RWPE2 (cell line): Measurements from ENCODE around the gene MGAT5B.
"Not testable (repeated sequence)": the region's sequence is repeated elsewhere in the genome, so short reads cannot be mapped to it uniquely, and the experiment has no call there.

Experiments
- ATAC-seq: fragments of 200-7000 bp; cut with Tn5 transposase; 3 replicates; pipeline ENCODE4 v1.9.1; 2021; ENCODE audit warnings: low read depth
- DNase-seq: peaks from one replicate; pipeline ENCODE4 v3.0.0-alpha.2; 2020; ENCODE audit warnings: low spot score
- H3K27ac ChIP-seq: fragments of 450-650 bp; 2 replicates; pipeline ENCODE4 v1.5.1; 2017; ENCODE audit warnings: mild to moderate bottlenecking; ENCODE audit not compliant: poor library complexity, severe bottlenecking
- H3K27me3 ChIP-seq: fragments of 250-450 bp; sonication (Bioruptor Pico); 2 replicates; pipeline ENCODE4 v1.5.1; 2021; ENCODE audit warnings: mild to moderate bottlenecking, moderate library complexity; ENCODE audit not compliant: insufficient read depth, poor library complexity, severe bottlenecking
- H3K36me3 ChIP-seq: fragments of 250-450 bp; sonication (Bioruptor Pico); 2 replicates; pipeline ENCODE4 v1.5.1; 2020; ENCODE audit warnings: low read depth, mild to moderate bottlenecking, moderate library complexity
- H3K4me1 ChIP-seq: fragments of 250-450 bp; sonication (Bioruptor Pico); 2 replicates; pipeline ENCODE4 v1.5.1; 2021; ENCODE audit warnings: mild to moderate bottlenecking, moderate library complexity; ENCODE audit not compliant: insufficient read depth, poor library complexity, severe bottlenecking
- H3K4me3 ChIP-seq: fragments of 250-450 bp; sonication (Bioruptor Pico); 2 replicates; pipeline ENCODE4 v1.5.1; 2021; ENCODE audit warnings: mild to moderate bottlenecking, moderate library complexity; ENCODE audit not compliant: severe bottlenecking
- H3K9me3 ChIP-seq: fragments of 250-450 bp; sonication (Bioruptor Pico); 2 replicates; pipeline ENCODE4 v1.5.1; 2021; ENCODE audit warnings: mild to moderate bottlenecking, moderate library complexity; ENCODE audit not compliant: severe bottlenecking
- CTCF ChIP-seq: fragments of 450-650 bp; IDR thresholded peaks from one replicate; pipeline ENCODE4 v1.5.1; 2017; ENCODE audit warnings: mild to moderate bottlenecking, moderate library complexity; ENCODE audit not compliant: poor library complexity, severe bottlenecking

The MGAT5B gene

DNA sequence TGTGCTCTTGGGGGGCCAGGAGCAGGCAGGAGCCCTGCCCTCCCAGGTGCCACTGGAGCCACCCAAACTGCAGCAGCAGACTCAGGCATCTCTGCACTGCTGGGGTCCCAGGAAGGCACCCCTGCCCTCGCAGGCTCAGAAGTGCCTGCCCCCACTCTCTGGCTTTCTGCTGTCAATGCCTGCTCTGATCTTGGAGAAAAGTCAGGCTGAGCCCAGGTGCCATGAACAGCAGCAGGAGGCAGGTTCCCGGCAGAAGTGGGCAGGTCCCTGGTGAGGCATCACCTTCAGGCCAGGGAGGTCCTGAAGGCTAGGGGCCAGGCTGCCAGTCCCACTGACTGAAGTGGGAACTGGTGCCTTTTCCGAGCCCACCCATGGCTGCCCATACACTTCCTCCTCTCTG is 106.5 kb downstream of the MGAT5B start:
- H3K27me3 ChIP-seq, result peaks cover 19% of the 10 kb centered on the region
- no peak overlapping the region for H3K27ac ChIP-seq
- H3K4me1 ChIP-seq, result no peaks in the 10 kb centered on the region
- no peak for TF ChIP-seq CTCF
- H3K36me3 ChIP-seq, result no peaks in the 10 kb centered on the region
- ATAC-seq (no peak), DNase-seq (no peak)
- H3K9me3 ChIP-seq, result no peaks in the 10 kb centered on the region
- H3K4me3 ChIP-seq, result no peak overlapping the region

DNA sequence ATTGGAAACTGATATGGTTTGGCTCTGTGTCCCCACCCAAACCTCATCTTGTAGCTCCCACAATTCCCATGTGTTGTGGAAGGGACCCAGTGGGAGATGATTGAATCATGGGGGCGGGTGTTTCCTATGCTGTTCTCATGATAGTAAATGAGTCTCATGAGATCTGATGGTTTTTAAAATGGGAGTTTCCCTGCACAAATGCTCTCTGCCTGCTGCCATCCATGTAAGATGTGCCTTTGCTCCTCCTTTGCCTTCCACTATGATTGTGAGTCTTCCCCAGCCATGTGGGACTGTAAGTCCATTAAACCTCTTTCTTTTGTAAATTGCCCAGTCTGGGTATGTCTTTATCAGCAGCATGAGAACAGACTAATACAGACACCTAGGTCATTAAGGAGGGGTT is 109.8 kb downstream of the MGAT5B start:
- not testable (repeated sequence) for H3K4me3 ChIP-seq, H3K27ac ChIP-seq, H3K4me1 ChIP-seq, DNase-seq, ATAC-seq, H3K9me3 ChIP-seq, H3K36me3 ChIP-seq
- peaks cover 17% of the 10 kb centered on the region for H3K27me3 ChIP-seq

GRCh38 chr17:76981545-76982295 is 113.5 kb downstream of the MGAT5B start:
- TF ChIP-seq CTCF, result no peak
- DNase-seq, result no peak
- ATAC-seq, result no peak
- Histone ChIP-seq H3K4me1 (no peaks in the 10 kb centered on the region), H3K27me3 (peaks cover 14% of the 10 kb centered on the region), H3K4me3 (no peak overlapping the region), H3K27ac (no peak overlapping the region), H3K9me3 (no peaks in the 10 kb centered on the region), H3K36me3 (no peaks in the 10 kb centered on the region)

- no peak for DNase-seq
Measured at GRCh38 chr17:76982408-76983074, 114.3 kb downstream of the MGAT5B start.

More at GRCh38 chr17:76982408-76983074, 114.3 kb downstream of the MGAT5B start:
- no peaks in the 10 kb centered on the region for H3K4me1 ChIP-seq
- no peak overlapping the region for H3K27ac ChIP-seq
- no peak for ATAC-seq
- no peak for TF ChIP-seq CTCF
- H3K9me3 ChIP-seq, result no peaks in the 10 kb centered on the region
- H3K27me3 ChIP-seq, result peaks cover 14% of the 10 kb centered on the region
- H3K4me3 ChIP-seq, result no peak overlapping the region
- no peaks in the 10 kb centered on the region for H3K36me3 ChIP-seq
